Upper lobe of left lung (tissue), 4 donors: ENCODE data around the gene DGKG.

ENCODE experiments used
- CTCF ChIP-seq, 6 experiments: fragments of 450-650 bp in 4 of 6; fragments of 200-600 bp in 2 of 6; sonication (generic) in 2 of 6; IDR thresholded peaks; one replicate each; pipeline ENCODE4 v1.5.1; 2016 to 2019; ENCODE audit warnings: antibody characterized with exemption in 6 of 6
- EP300 ChIP-seq, 4 donors: sonication (generic); formaldehyde crosslinking; IDR thresholded peaks; one replicate each; pipeline ENCODE4 v1.5.1; 2017; ENCODE audit warnings: antibody characterized with exemption in 4 of 4, control low read depth in 2 of 4
- POLR2AphosphoS5 ChIP-seq, 2 donors: sonication (generic); formaldehyde crosslinking; IDR thresholded peaks; one replicate each; pipeline ENCODE4 v1.5.1; 2017; ENCODE audit warnings: antibody characterized with exemption in 2 of 2

- TF ChIP-seq CTCF (IDR thresholded peaks at IDR 0.05) (no peak), POLR2AphosphoS5 (IDR thresholded peaks at IDR 0.05) (no peak), EP300 (IDR thresholded peaks at IDR 0.05) (no peak)
These were observed 21.3 kb upstream of the DGKG start for GRCh38 chr3:186383026-186383993.
